Measurements from ENCODE around the gene SUN3. TPM values are rescaled to one million over a fixed set of nuclear protein-coding genes. Genes with fewer than 3 reads are reported as not detected.

SUN3 gene
- total and polyA plus RNA-seq, 2 of the 8 experiments (the other 6 are each of a cell fraction or from before 2014, with no cell fraction given): not detected

- WGBS, 2 experiments (ENCODE audit: extremely low coverage in 1 of 2, insufficient coverage in 1 of 2, insufficient read length in 1 of 2, insufficient replicate concordance in 2 of 2, low coverage in 1 of 2, low lambda C conversion rate in 2 of 2, missing lambda C conversion rate in 1 of 2): 92% methylated on average over 12 of the region's 12 CpGs; no CpG with 5 or more reads in 1 of the 2 experiments
- POLR2A ChIA-PET (ENCODE audit: partially characterized antibody): interaction anchor here (1.5 to 1.7 kb wide), 2 partner anchors 8 to 20 kb away, joined by 3 to 4 read pairs; no protein-coding TSS in a partner anchor
- no peaks in the 10 kb centered on the region for H3K79me1 ChIP-seq (ENCODE audit: low read depth, low read length)
Measured at GRCh38 chr7:47999413-47999812, 29.5 kb downstream of the SUN3 start.

More at GRCh38 chr7:47999413-47999812, 29.5 kb downstream of the SUN3 start:
- FAIRE-seq (no peak), DNase-seq (ENCODE audit: low read depth in 1 of 2, low spot score in 2 of 2) (no peak)
- Histone ChIP-seq H4K91ac (replicated peaks; ENCODE audit: insufficient read length, low read length) (no peak overlapping the region), H3K27ac (ENCODE audit: low read depth, low read length) (no peak overlapping the region), H2AK5ac (ENCODE audit: low read depth, low read length) (no peak overlapping the region), H3K14ac (ENCODE audit: insufficient read length) (no peak overlapping the region), H2BK20ac (ENCODE audit: low read length) (no peak overlapping the region), H2BK12ac (ENCODE audit: low read depth, low read length) (0 out of 2 replicates have a peak overlapping the region, but pooled peaks have one; percentile 75), H3K23me2 (ENCODE audit: low read depth, low read length) (peaks cover 4% of the 10 kb centered on the region; the same call in 1 of the 2 replicates), H3K18ac (ENCODE audit: extremely low read depth, low read length) (no peak overlapping the region; the same call in 1 of the 2 replicates), H4K20me1 (replicated peaks in 1 of 2; ENCODE audit: control insufficient read depth in 1 of 2, insufficient read depth in 2 of 2, low read length in 2 of 2) (peaks cover 0 to 2% of the 10 kb centered on the region in 2 experiments), H2AFZ (ENCODE audit: low read length) (no peak overlapping the region), H2BK5ac (ENCODE audit: low read depth, low read length) (no peak overlapping the region), H3K56ac (replicated peaks; ENCODE audit: insufficient read length, low read depth, low read length) (no peak overlapping the region), H3K4me3 (ENCODE audit: extremely low read depth in 1 of 4, insufficient read depth in 2 of 4, low read depth in 3 of 4, low read length in 4 of 4) (no peak overlapping the region), H3K4me1 (replicated peaks in 1 of 4; ENCODE audit: control insufficient read depth in 3 of 4, insufficient read depth in 4 of 4, low read length in 3 of 4) (no peaks in the 10 kb centered on the region), H3K9me3 (ENCODE audit: insufficient read depth in 2 of 2, low read depth in 1 of 2, low read length in 1 of 2) (no peaks in the 10 kb centered on the region), H4K5ac (ENCODE audit: insufficient read length, low read depth, low read length) (no peak overlapping the region), H4K8ac (ENCODE audit: extremely low read depth, insufficient read depth, low read length) (no peak overlapping the region), H3K27me3 (replicated peaks in 1 of 4; ENCODE audit: control insufficient read depth in 3 of 4, extremely low read depth in 1 of 4, insufficient read depth in 3 of 4, low read length in 3 of 4) (no peaks in the 10 kb centered on the region), H2BK120ac (replicated peaks; ENCODE audit: low read depth, low read length) (no peak overlapping the region), H3K79me2 (ENCODE audit: control insufficient read depth in 1 of 2, insufficient read depth in 2 of 2, low read length in 2 of 2) (no peaks in the 10 kb centered on the region), H2BK15ac (ENCODE audit: low read length) (no peak overlapping the region), H3K36me3 (ENCODE audit: control insufficient read depth in 2 of 4, insufficient read depth in 4 of 4, low read length in 3 of 4) (no peaks in the 10 kb centered on the region), H3K9ac (replicated peaks in 1 of 4; ENCODE audit: extremely low read depth in 1 of 4, low read depth in 3 of 4, low read length in 3 of 4) (no peak overlapping the region), H3K4me2 (ENCODE audit: insufficient read depth in 1 of 2, low read depth in 2 of 2, low read length in 2 of 2) (no peak overlapping the region), H3K4ac (replicated peaks; ENCODE audit: insufficient read length, low read depth, low read length) (no peak overlapping the region), H3K23ac (ENCODE audit: insufficient read length) (no peak overlapping the region)
- CTCF ChIA-PET (ENCODE audit: partially characterized antibody): interaction anchor here (0.9 to 1.3 kb wide), 4 partner anchors 10 to 109 kb away, joined by 3 to 4 read pairs (median 3); no protein-coding TSS in a partner anchor
- TF ChIP-seq TCF12 (IDR thresholded peaks at IDR 0.05; ENCODE audit: low read depth, low read length) (no peak), CEBPB (IDR thresholded peaks at IDR 0.05; ENCODE audit: low read depth, low read length) (peak; percentile 47; the same call in 1 of the 2 replicates)

All from H1 (cell line).